ENCODE measurements around the gene SLC38A3.

The SLC38A3 gene

GRCh38 chr3:50237754-50238548, 32.9 kb downstream of the SLC38A3 start:
- TF ChIP-seq TEAD4 (IDR thresholded peaks at IDR 0.05) (peak; percentile 20; the same call in 1 of the 2 replicates), EGR1 (IDR thresholded peaks at IDR 0.05) (peak; percentile 77), ZBTB7A (IDR thresholded peaks at IDR 0.05; ENCODE audit: low read depth) (no peak), YY1 (IDR thresholded peaks at IDR 0.05; ENCODE audit: low read depth) (peak; percentile 83)

- TF ChIP-seq ZBTB7A (IDR thresholded peaks at IDR 0.05; ENCODE audit: low read depth) (no peak), NFIC (IDR thresholded peaks at IDR 0.05) (peak; percentile 54; the same call in 1 of the 2 replicates), TCF12 (IDR thresholded peaks at IDR 0.05; ENCODE audit: low read depth) (no peak), TEAD4 (IDR thresholded peaks at IDR 0.05) (no peak), MAX (IDR thresholded peaks at IDR 0.05) (no peak), TAF1 (IDR thresholded peaks at IDR 0.05; ENCODE audit: low read depth) (no peak), YY1 (IDR thresholded peaks at IDR 0.05; ENCODE audit: low read depth) (0 out of 2 replicates have a peak, but pooled peaks have one; percentile 8), REST (IDR thresholded peaks at IDR 0.05; ENCODE audit: low read depth) (no peak)
These were observed 33.5 kb downstream of the SLC38A3 start for GRCh38 chr3:50238549-50239026.

- TF ChIP-seq TEAD4 (IDR thresholded peaks at IDR 0.05) (no peak), TAF1 (IDR thresholded peaks at IDR 0.05; ENCODE audit: low read depth) (no peak), EP300 (IDR thresholded peaks at IDR 0.05; ENCODE audit: borderline replicate concordance) (no peak)
These were observed 34.6 kb downstream of the SLC38A3 start for GRCh38 chr3:50239649-50240048.

GRCh38 chr3:50241163-50241562, 36.1 kb downstream of the SLC38A3 start:
- TF ChIP-seq RAD21 (IDR thresholded peaks at IDR 0.05; ENCODE audit: low read depth) (no peak), ZBTB7A (IDR thresholded peaks at IDR 0.05; ENCODE audit: low read depth) (no peak), CEBPB (IDR thresholded peaks at IDR 0.05) (no peak), CREB1 (IDR thresholded peaks at IDR 0.05; ENCODE audit: low read depth) (no peak), EGR1 (IDR thresholded peaks at IDR 0.05) (no peak), TEAD4 (IDR thresholded peaks at IDR 0.05) (no peak), REST (IDR thresholded peaks at IDR 0.05; ENCODE audit: low read depth) (no peak), NFIC (IDR thresholded peaks at IDR 0.05) (no peak), TAF1 (IDR thresholded peaks at IDR 0.05; ENCODE audit: low read depth) (no peak), USF1 (IDR thresholded peaks at IDR 0.05) (no peak), YY1 (IDR thresholded peaks at IDR 0.05; ENCODE audit: low read depth) (no peak)

- TF ChIP-seq USF1 (IDR thresholded peaks at IDR 0.05) (no peak), EP300 (IDR thresholded peaks at IDR 0.05; ENCODE audit: borderline replicate concordance) (no peak), TCF12 (IDR thresholded peaks at IDR 0.05; ENCODE audit: low read depth) (no peak)
These were observed 36.8 kb downstream of the SLC38A3 start for GRCh38 chr3:50241713-50242380.

- TF ChIP-seq USF1 (IDR thresholded peaks at IDR 0.05) (no peak), TCF12 (IDR thresholded peaks at IDR 0.05; ENCODE audit: low read depth) (no peak), EP300 (IDR thresholded peaks at IDR 0.05; ENCODE audit: borderline replicate concordance) (no peak), RAD21 (IDR thresholded peaks at IDR 0.05; ENCODE audit: low read depth) (no peak), CREB1 (IDR thresholded peaks at IDR 0.05; ENCODE audit: low read depth) (no peak), TEAD4 (IDR thresholded peaks at IDR 0.05) (no peak), CEBPB (IDR thresholded peaks at IDR 0.05) (no peak), MAX (IDR thresholded peaks at IDR 0.05) (no peak), EGR1 (IDR thresholded peaks at IDR 0.05) (no peak), FOXM1 (IDR thresholded peaks at IDR 0.05; ENCODE audit: borderline replicate concordance, low read depth) (no peak), TAF1 (IDR thresholded peaks at IDR 0.05; ENCODE audit: low read depth) (no peak), YY1 (IDR thresholded peaks at IDR 0.05; ENCODE audit: low read depth) (no peak), NFIC (IDR thresholded peaks at IDR 0.05) (no peak), ZBTB7A (IDR thresholded peaks at IDR 0.05; ENCODE audit: low read depth) (no peak), REST (IDR thresholded peaks at IDR 0.05; ENCODE audit: low read depth) (no peak)
These were observed 37.3 kb downstream of the SLC38A3 start for GRCh38 chr3:50242381-50242770.
